Measurements from ENCODE around the gene FBXL19. TPM values are rescaled to one million over a fixed set of nuclear protein-coding genes. Genes with fewer than 3 reads are reported as not detected.

FBXL19 gene
- total and polyA plus RNA-seq, 2 of the 13 experiments (the other 11 are each of a cell fraction or from before 2014, with no cell fraction given) = 6.0 to 13.7 TPM

- TF ChIP-seq ZNF383 (CRISPR knock-in tag; IDR thresholded peaks at IDR 0.05; ENCODE audit: borderline replicate concordance) (peak; percentile 97), GMEB2 (CRISPR knock-in tag; IDR thresholded peaks at IDR 0.05; ENCODE audit: low read depth) (no peak), MLLT10 (CRISPR knock-in tag; IDR thresholded peaks at IDR 0.05) (no peak), THAP8 (CRISPR knock-in tag; IDR thresholded peaks at IDR 0.05; ENCODE audit: borderline replicate concordance) (no peak), HNF4G (IDR thresholded peaks at IDR 0.05; ENCODE audit: borderline replicate concordance, low read depth, low read length) (no peak), HNF4G (CRISPR knock-in tag; IDR thresholded peaks at IDR 0.05; ENCODE audit: borderline replicate concordance, low read depth) (peak; percentile 40; the same call in 1 of the 2 replicates), NR1H2 (CRISPR knock-in tag; IDR thresholded peaks at IDR 0.05; ENCODE audit: borderline replicate concordance, low read depth) (no peak), LRRFIP1 (CRISPR knock-in tag; conservative IDR thresholded peaks at IDR 0.05) (no peak), ZNF547 (CRISPR knock-in tag; IDR thresholded peaks at IDR 0.05) (no peak; the same call in 1 of the 2 replicates), JDP2 (CRISPR knock-in tag; IDR thresholded peaks at IDR 0.05; ENCODE audit: borderline replicate concordance) (no peak), ZNF597 (CRISPR knock-in tag; IDR thresholded peaks at IDR 0.05) (no peak), TFDP2 (CRISPR knock-in tag; IDR thresholded peaks at IDR 0.05) (peak; percentile 37; the same call in 1 of the 2 replicates), ZNF382 (CRISPR knock-in tag; IDR thresholded peaks at IDR 0.05; ENCODE audit: borderline replicate concordance) (no peak)
- TF ChIP-seq, protein P1, sequence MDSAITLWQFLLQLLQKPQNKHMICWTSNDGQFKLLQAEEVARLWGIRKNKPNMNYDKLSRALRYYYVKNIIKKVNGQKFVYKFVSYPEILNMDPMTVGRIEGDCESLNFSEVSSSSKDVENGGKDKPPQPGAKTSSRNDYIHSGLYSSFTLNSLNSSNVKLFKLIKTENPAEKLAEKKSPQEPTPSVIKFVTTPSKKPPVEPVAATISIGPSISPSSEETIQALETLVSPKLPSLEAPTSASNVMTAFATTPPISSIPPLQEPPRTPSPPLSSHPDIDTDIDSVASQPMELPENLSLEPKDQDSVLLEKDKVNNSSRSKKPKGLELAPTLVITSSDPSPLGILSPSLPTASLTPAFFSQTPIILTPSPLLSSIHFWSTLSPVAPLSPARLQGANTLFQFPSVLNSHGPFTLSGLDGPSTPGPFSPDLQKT (CRISPR knock-in tag; IDR thresholded peaks at IDR 0.05; ENCODE audit: borderline replicate concordance) = no peak
- TF ChIP-seq, protein P2, sequence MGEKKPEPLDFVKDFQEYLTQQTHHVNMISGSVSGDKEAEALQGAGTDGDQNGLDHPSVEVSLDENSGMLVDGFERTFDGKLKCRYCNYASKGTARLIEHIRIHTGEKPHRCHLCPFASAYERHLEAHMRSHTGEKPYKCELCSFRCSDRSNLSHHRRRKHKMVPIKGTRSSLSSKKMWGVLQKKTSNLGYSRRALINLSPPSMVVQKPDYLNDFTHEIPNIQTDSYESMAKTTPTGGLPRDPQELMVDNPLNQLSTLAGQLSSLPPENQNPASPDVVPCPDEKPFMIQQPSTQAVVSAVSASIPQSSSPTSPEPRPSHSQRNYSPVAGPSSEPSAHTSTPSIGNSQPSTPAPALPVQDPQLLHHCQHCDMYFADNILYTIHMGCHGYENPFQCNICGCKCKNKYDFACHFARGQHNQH (CRISPR knock-in tag; IDR thresholded peaks at IDR 0.05) = peak; percentile 83
- TF ChIP-seq, protein P3, sequence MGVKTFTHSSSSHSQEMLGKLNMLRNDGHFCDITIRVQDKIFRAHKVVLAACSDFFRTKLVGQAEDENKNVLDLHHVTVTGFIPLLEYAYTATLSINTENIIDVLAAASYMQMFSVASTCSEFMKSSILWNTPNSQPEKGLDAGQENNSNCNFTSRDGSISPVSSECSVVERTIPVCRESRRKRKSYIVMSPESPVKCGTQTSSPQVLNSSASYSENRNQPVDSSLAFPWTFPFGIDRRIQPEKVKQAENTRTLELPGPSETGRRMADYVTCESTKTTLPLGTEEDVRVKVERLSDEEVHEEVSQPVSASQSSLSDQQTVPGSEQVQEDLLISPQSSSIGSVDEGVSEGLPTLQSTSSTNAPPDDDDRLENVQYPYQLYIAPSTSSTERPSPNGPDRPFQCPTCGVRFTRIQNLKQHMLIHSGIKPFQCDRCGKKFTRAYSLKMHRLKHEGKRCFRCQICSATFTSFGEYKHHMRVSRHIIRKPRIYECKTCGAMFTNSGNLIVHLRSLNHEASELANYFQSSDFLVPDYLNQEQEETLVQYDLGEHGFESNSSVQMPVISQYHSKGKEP (CRISPR knock-in tag; IDR thresholded peaks at IDR 0.05) = no peak
Observed at GRCh38 chr16:30921748-30922419, 1.5 kb upstream of the FBXL19 start (continued).

Measured in HepG2 (cell line).